Measurements from ENCODE around the gene TCF23.
"Not testable (repeated sequence)": the region's sequence is repeated elsewhere in the genome, so short reads cannot be mapped to it uniquely, and the experiment has no call there.

TCF23 gene

DNA sequence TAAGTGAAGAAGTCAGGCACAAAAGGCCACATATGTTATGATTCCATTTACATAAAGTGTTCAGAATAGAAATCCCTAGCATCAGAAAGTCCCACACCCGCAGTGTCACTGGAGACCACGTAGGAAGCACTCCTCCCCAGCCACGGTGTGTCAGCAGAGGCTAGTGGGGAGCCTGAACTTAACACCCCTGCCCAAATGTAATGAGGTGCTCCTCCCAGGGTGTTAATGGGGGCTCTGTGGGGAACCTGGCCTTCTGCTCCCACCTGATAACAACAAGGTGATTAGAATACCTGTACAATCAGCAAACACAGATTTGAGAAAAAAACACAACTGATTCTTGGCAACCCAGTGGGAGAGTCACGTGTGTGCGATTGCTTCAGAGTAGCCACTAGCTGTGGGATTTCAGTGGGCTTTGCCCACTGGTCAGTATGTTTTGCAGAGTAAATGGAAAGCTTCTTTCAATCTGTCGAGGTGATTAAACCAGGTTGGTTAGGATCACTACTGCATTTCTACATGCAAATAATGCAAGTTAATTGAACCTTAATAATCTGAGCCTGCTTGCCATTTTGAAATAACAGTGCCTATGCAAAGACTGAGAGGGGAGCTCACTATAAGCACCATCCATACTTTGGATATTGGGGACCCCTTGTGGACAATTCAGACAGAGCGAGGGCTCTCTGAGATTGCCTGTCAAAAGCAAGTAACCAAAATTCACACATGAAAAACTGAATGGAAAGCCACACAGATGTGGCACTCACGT, 42.4 kb downstream of the TCF23 start:
- DNase-seq = no peak

- no peak for DNase-seq
Measured at GRCh38 chr2:27194538-27195354, 45.9 kb downstream of the TCF23 start.

DNA sequence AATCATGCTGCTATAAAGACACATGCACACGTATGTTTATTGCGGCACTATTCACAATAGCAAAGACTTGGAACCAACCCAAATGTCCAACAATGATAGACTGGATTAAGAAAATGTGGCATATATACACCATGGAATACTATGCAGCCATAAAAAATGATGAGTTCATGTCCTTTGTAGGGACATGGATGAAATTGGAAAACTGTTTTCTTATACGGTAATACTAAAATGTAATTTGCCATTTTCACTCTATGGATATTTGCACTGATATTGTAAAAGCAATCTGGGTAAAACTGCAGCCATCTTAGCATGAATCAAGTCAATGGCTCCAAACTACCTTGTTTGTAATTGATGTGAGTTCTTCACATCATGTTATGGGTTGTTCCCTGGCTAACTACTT, 47.0 kb downstream of the TCF23 start:
- not testable (repeated sequence) for DNase-seq

GRCh38 chr2:27198068-27198467, 49.3 kb downstream of the TCF23 start:
- DNase-seq = not testable (repeated sequence)

GRCh38 chr2:27198627-27199026, 49.8 kb downstream of the TCF23 start:
- DNase-seq = no peak

GRCh38 chr2:27199241-27199640, 50.4 kb downstream of the TCF23 start:
- DNase-seq = no peak

DNA sequence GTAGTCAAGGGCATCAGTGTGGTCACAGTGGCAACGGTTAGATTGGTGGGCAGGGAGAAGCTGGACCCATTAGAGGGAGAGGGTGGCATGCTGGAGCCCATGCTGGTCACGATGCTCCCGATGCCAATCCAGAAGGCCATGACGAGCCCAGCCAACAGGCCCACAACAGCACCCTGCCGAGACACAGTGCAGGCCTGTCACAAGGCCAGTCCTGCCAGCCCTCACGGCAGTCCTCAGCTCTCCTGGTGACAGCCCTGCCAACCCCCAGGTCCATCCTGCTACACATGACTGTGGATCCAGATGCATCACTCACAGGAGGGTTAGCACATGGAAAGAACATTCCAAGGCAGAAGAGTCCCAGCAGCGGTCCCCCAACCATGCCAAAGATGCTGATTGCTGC, 52.9 kb downstream of the TCF23 start:
- DNase-seq = no peak

GRCh38 chr2:27202854-27203253, 54.0 kb downstream of the TCF23 start:
- no peak for DNase-seq

DNA sequence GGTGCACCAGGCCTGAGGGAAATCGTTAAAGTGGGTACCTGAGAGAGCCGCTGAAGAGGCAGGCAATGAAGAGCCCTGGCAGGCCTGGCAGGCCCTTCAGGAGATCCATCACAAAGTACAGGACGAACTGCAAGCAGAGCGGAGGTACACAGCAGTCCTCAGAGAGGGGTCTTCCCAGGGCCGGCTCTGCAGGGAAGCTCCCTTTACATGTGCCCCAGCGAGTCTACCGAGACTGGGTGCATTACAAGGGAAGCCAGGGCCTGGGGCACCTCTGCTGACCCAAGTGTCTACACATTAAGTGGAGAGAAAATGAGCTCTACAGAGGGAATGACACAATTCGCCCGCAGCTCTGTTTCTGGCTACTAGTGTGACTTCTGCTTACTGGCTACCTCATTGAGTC, 54.9 kb downstream of the TCF23 start:
- DNase-seq = no peak

GRCh38 chr2:27204566-27204965, 55.8 kb downstream of the TCF23 start:
- DNase-seq = no peak

- no peak for DNase-seq
Measured at GRCh38 chr2:27205206-27205605, 56.4 kb downstream of the TCF23 start.

GRCh38 chr2:27206346-27206745, 57.5 kb downstream of the TCF23 start:
- DNase-seq = no peak
